HG03575 (cell line): ENCODE measurements around the gene VWCE.
"Not testable (repeated sequence)": the region's sequence is repeated elsewhere in the genome, so short reads cannot be mapped to it uniquely, and the experiment has no call there.

Experiments
- ATAC-seq: cut with Tn5 transposase; IDR thresholded peaks from one replicate; pipeline ENCODE4 v1.9.1; 2021; ENCODE audit not compliant: unreplicated experiment, insufficient number of reproducible peaks, low FRiP score; ENCODE audit errors: extremely low read depth

VWCE gene

DNA sequence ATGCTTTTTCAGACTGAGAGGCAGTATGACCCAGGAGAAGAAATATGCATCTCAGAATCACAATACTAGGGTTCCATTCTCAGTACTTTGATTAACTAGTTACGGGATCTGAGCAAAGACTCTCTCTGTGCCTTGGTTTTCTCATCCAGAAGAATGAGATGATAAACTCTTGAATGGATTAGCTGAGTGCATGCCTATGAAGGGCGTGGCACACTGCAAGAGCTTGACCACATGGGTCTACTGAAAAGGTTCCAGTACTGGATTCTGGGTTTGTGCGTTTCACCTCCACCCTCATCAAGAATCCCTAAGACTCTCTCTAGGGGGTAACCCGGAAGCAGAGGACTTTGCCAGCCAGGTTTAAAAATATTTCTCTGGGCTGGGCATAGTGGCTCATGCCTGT, 28.5 kb downstream of the VWCE start:
- no peak for ATAC-seq

DNA sequence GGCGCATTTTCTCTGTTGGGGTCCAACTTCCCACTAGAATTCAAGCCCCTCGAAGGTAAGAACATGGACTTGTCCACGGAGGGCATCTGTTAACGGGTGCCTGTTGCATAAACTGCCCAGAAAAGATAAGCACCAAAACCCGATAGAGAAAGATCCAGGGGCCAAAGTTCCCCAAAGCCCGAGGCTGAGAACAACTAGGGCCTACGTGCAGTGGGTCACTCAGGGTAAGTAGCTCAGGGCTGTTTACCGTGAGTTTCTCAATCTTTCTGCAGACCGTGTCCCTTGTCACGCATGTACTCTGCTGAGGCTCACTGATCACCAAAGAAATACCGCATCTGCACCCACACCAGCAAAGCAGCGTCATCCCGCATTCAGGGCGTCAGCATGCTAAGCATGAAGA, 29.8 kb downstream of the VWCE start:
- no peak for ATAC-seq

DNA sequence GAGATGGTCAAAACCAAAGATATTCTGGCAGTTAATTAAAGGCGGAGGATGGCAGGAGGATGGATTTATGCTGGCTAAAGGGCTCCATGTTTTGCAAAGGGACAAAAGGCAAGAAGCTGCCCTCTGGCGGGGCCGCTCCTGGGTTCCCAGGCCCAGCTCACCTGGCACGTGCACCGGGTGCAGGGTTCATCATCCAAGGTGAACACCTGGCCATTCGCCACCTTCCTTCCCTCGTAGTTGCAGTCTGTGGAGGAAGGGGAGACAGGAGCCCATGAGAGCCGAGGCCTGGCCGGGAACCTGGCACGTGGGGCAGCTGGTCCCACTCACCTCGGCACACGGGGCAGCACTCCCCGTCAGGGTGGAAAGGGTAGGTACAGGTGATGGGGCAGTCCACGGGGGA, 30.3 kb downstream of the VWCE start:
- no peak for ATAC-seq

DNA sequence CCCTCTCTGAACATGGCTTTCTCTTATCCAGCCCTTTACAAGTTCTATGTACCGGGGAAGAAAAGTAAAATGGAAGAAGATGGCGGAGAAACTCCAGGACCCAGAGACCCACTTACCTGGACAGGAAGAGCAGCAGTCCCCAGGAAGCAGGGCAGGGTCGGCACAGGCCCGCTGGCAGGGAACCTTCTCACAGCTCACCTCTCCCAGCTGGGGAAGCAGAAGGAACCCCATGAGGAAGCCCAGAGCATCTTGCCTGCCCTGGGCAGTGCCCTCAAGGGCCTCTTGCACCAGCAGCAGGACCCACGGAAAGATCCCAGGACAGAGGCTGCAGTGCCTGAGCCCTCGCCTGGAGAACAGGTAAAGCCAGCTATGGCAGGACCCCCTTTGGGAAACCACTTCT, 30.7 kb downstream of the VWCE start:
- ATAC-seq: no peak

DNA sequence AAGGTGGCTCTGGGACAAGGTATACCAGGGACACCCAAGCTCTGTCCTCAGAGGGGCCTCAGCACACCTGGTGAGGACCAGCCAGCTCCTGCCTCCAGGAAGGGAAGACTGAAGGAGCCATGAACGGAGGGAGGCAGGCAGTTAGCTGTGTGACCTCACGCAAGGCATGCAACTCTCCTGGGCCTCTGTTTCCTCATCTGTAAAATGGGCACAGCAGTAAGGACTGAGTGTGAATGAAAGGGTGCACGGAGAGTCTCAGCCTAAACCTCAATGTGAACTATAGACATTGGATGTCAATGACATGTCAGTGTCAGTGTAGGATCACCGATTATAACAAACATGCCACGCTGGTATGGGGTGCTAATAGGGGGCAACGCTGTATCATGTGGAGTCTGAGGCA, 35.8 kb downstream of the VWCE start:
- ATAC-seq: no peak

DNA sequence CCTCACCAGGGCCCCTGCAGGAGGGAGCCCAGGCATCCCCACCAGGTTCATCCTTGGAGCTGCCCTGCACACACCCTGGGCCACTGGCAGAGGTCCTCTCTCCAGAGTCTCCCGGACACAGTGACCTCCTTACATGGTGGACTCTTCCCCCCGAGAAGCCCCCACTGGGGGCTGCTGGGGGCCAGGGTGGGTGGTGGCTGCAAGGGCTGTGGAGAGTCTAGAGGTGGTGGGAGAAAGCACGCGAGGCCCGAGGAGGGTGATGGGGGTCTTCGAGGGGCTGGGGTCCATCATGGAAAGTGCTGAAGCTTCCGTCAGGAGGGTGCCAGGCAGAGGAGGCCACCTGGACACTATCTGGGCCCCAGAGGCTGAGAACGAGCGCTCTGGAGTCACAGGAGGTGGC, 36.6 kb downstream of the VWCE start:
- ATAC-seq: no peak

DNA sequence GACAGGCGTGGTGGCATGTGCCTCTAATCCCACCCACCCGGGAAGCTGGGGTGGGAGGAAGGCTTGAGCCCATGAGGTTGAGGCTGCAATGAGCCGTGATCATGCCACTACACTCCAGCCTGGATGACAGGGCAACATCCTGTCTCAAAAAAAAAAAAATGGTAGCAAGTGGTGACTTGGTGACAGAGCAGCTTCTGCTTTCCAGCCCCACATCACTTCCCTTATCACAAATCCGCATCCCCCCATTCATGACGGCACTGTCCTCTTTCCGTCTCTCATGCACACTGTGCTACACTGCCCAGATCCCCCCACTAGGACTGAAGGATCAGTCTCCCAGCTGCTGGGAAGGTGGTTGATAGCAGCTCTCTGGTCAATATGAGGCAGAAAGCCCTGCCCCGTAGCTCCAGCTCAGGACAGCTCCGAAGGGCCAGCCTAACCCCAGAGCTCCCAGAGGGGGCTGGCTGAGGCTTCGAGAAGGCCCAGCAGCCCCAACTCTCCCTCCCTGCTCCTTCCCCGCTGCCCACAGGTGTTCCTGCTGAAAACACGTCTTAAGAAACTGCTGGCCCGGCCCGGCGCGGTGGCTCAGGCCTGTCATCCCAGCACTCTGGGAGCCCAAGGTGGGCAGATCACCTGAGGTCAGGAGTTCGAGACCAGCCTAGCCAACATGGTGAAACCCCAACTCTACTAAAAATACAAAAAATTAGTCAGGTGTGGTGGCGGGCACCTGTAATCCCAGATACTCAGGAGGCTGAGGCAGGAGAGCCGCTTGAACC, 38.2 kb downstream of the VWCE start:
- no peak for ATAC-seq

DNA sequence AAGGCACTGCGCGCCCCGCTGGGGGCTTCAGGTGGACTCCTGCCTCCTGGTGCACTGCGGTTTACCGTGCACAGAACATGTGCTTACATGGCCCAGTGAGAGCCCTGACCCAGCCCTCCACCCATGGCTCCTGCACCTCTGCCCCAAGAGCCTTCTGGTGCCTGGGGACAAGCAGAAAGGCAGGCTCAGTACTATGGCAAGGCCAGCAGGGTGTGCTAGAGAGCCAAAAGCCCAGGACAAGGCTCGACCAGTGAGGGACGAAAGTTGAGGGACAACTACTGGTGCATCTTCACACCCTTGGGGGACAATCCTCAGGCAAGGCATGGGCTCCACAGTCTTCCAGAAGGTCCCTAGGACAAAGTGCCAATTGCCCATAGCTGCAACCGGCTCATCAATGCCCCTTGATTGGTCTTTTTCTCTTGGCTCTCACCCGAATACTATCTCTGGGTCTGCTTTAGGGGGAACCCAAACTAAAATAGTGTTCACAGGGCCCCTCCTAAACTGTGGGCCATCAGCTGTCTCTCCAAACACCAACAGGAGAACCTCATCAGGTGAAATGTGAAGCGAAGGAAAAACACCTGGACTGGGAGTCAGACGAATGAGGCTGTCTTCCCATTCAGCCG, 40.6 kb downstream of the VWCE start:
- no peak for ATAC-seq

DNA sequence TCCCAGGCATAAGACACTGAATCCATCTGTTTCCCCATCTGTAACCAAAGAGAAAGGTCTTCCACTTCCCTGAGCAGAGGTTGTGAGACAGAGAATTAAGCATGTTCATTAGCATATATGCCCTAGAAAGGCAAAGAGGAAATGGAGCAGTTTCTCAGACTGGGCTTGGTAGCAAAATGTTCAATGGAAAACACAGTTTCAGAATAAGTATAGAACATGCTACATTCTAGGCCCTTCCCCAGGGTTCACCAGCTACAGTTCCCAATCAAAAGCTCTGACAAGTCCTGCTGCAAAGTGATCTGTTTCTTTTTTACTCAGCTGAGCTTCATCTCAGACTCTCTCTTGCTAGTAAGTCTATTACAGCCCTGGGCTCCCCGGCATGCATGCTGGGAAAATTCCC, 42.8 kb downstream of the VWCE start:
- not testable (repeated sequence) for ATAC-seq

DNA sequence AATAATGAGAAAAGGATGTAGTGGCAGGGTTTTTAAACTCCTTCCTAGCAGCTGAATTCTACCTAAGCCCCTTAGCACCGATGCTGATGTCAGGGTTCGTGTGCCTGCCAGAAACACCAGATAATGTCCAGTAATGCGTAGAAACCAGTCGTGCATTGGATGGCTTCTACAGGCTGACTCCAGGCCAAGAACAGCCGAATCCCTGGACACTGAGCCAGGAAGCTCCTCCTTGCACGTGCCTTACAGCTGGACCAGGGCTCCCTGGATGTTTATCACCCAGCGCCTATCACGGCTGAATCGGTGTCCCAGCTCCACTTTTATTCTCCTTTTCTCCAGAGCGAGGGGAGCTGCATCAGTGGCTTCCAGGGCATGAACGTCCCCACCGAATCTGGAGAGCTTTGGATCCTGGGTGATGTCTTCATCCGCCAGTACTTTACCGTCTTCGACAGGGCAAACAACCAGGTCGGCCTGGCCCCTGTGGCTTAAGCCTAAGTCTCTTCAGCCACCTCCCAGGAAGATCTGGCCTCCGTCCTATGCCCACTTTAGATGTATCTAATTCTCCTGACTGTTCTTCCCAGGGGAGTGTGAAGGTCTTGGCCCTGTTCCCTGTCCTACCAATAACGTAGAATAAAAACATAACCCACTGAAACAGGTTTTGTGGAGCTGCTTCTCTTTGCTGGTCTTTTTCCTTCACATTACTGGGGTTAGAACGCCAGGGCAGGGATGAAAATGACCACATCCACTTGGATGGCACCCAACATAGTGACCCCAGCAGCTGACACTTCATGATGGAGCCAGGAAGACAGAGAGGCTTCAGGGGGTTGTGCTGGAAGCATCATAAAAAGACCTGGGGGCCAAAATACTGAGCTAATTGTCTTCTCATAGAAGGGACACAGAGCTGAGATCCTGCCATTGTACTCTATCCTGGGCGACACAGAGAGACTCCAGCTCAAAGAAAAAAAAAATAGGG, 44.0 kb downstream of the VWCE start:
- ATAC-seq: not testable (repeated sequence)

DNA sequence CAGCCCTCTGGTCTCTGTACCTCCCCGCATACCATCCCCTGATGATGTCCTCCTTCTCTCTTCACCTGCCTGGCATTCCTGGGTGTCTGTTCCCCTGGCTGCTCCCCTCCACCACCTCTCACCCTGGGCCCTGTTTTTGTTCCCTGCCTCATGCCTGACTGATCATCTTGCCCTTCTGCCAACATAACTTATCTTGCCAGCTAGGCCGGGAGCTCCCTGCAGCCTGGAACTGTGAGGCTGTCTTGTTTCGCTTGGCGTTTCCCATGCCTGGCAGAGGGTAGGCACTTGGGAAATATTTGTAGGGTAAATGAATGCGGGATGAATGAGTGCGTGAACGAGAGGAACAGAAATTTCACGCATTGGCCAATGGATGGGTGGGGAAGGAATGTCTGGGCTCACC, 45.9 kb downstream of the VWCE start:
- ATAC-seq: not testable (repeated sequence)

DNA sequence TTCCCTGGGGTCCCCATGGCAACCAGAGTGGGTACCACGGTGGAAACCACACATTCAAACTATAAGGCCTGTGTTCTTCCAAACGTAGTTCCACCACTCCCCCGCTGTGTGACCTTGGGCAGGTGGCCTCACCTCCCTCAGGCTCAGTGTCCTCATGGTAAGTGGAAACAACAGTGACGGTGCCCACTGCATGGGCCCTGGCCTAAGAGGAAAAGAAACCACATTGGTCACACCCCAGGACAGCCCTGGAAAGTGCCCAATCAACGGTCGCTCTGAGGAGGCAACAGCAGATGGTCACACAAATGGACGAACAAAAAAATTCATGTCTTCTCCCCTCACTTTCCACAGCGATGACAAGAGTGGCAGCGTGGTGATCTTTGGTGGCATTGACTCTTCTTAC, 47.0 kb downstream of the VWCE start:
- not testable (repeated sequence) for ATAC-seq

DNA sequence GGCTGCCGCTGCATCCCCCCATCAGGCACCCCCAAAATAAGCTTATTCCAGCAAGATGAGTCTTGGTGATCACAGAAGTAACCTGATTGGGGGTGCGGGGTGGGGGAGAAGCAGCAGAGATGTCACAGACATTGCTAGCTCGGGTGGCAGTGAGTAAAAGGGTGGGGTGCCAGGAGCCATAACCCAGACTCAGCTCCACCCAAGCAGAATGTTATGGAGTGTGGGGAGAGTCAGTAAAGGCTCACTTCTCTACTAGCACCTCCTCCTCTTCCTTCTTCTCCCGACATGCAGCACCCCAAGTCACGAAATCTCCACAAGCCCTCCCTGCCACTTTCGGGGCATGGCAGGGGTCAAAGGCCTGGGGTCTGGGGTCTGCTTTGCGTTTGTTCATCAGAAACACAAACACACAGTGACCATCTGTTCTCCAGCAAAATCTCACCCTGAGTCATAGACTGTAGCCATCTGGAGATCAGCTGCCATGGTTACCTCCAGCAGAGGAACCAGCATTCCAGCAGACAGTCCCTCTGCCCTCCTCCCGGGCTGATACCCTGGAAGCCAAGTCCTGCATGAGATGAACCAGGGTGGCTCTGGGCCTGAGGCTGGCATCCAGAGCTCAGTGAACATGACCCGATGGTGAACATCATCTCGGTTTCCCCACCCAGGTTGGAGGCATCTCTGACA, 49.7 kb downstream of the VWCE start:
- ATAC-seq: not testable (repeated sequence)

DNA sequence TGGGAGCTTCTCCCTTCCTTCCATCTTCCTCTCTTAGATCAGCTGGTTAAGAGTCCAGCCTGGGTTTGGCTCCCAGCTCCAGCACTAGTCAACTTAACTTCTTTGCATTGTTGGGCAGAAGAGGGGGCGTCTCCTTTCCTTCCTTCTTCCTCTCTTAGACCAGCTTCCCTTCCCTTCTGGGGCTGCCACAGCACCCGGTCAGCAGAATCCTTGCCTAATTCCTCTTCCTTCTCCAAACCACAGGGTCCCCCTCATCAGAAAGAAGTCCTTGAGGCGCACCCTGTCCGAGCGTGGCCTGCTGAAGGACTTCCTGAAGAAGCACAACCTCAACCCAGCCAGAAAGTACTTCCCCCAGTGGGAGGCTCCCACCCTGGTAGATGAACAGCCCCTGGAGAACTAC, 53.6 kb downstream of the VWCE start:
- ATAC-seq: not testable (repeated sequence)

DNA sequence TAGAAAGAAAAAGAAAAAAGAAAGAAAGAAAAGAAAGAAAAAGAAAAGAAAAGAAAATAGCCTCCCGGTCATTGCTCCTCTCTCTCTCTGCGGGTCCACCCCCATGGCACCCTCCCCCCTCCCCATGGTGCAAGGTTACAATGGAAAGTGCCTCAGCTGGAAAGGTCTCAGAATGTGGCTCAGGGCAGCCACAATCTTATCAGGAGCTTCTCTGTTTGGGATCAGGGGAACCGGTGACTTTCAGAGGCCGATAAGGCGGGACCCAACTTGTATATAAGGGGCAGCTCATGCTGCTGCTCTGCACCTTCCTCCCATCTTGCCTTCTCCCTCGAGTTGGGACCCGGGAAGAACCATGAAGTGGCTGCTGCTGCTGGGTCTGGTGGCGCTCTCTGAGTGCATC, 54.2 kb downstream of the VWCE start, which contains the start of gene PGA5:
Gene PGA5 (plus strand): TSS at position 301 of the 400 bp plus-strand sequence. CDS start 52 bp downstream, at position 353.
- ATAC-seq: not testable (repeated sequence)

DNA sequence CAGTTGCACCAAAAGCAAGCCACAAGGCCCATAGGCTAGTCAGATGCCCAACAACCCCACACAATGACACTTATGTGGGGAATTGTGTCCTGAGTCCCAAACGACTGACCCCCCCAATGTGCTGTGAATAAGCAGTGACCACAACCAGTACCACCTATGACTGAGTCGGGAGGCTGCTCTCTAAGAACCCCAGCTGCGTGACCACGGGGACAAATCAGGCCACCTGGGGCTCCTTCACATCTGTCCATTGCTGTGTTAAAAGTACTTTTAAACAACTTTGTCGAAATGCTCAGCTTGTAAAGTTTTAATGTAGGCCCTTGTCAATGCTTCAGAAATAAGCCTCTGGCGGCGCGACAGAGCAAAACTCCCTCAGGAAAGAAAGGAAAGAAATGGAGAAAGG, 54.8 kb downstream of the VWCE start:
- ATAC-seq: not testable (repeated sequence)

DNA sequence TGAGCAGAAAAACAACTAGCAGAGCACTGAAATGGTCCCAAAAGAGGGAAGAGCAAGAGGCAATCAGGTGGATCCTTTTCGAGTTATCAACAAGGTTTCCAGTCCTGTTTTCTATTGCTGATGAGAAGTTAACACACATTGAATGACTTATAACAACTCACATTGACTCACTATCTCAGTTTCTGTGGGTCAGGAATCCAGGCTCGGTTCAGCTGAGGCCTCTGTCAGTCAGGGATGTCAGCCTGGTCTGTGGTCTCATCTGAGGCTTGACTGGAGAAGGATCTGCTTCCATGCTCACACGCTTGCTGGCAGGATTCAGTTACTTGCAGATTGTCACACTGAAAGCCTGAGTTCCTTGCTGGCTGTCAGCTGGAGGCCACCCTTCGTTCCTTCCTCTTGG, 58.0 kb downstream of the VWCE start:
- ATAC-seq: not testable (repeated sequence)

DNA sequence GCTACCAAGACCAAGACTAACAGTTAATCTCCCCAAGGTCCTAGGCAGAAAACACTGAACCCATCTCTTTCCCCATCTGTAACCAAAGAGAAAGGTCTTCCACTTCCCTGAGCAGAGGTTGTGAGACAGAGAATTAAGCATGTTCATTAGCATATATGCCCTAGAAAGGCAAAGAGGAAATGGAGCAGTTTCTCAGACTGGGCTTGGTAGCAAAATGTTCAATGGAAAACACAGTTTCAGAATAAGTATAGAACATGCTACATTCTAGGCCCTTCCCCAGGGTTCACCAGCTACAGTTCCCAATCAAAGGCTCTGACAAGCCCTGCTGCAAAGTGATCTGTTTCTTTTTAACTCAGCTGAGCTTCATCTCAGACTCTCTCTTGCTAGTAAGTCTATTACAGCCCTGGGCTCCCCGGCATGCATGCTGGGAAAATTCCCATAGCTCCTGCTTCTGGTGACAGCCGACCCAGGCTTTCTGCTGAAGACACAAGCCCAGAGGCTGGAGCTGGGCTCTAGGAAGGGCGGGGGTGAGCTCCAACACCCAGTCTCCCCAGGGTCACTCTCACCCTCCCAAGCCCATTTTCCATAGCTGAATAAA, 62.5 kb downstream of the VWCE start:
- ATAC-seq: not testable (repeated sequence)

DNA sequence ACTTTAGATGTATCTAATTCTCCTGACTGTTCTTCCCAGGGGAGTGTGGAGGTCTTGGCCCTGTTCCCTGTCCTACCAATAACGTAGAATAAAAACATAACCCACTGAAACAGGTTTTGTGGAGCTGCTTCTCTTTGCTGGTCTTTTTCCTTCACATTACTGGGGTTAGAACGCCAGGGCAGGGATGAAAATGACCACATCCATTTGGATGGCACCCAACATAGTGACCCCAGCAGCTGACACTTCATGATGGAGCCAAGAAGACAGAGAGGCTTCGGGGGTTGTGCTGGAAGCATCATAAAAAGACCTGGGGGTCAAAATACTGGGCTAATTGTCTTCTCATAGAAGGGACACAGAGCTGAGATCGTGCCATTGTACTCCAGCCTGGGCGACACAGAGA, 63.5 kb downstream of the VWCE start:
- not testable (repeated sequence) for ATAC-seq
